DOHH2 (cell line): Measurements from ENCODE around the gene SMARCB1.

ENCODE experiments used
- H3F3A ChIP-seq: fragments of 200-600 bp; sonication (generic), shearing (Covaris generic); 2 replicates; pipeline ENCODE4 v1.6.0; 2016; ENCODE audit warnings: antibody characterized with exemption, mild to moderate bottlenecking; ENCODE audit not compliant: control insufficient read depth, insufficient read depth
- H3K27ac ChIP-seq: fragments of 200-600 bp; sonication (generic); 2 replicates; pipeline ENCODE4 v1.5.1; 2014; ENCODE audit warnings: low read depth, mild to moderate bottlenecking, low read length, moderate library complexity
- H3K27me3 ChIP-seq: fragments of 200-600 bp; sonication (generic); 2 replicates; pipeline ENCODE4 v1.6.1; 2014; ENCODE audit warnings: mild to moderate bottlenecking, low read length, mixed read lengths; ENCODE audit not compliant: control insufficient read depth
- H3K36me3 ChIP-seq: fragments of 200-600 bp; sonication (generic); 2 replicates; pipeline ENCODE4 v1.6.1; 2014; ENCODE audit warnings: mild to moderate bottlenecking, low read length, moderate library complexity, mixed read lengths; ENCODE audit not compliant: control insufficient read depth
- H3K4me1 ChIP-seq: fragments of 200-600 bp; sonication (generic); 2 replicates; pipeline ENCODE4 v1.6.1; 2014; ENCODE audit warnings: mild to moderate bottlenecking, low read length, mixed read lengths; ENCODE audit not compliant: control insufficient read depth
- H3K4me2 ChIP-seq: fragments of 200-600 bp; sonication (generic); 2 replicates; pipeline ENCODE4 v1.6.0; 2014; ENCODE audit warnings: mild to moderate bottlenecking, low read length, moderate library complexity
- H3K4me3 ChIP-seq: fragments of 200-600 bp; sonication (generic); 2 replicates; pipeline ENCODE4 v1.5.1; 2014; ENCODE audit warnings: mild to moderate bottlenecking, low read length, mixed read lengths
- H3K79me2 ChIP-seq: fragments of 200-600 bp; sonication (generic); 2 replicates; pipeline ENCODE4 v1.6.1; 2014; ENCODE audit warnings: mild to moderate bottlenecking, low read length, mixed read lengths; ENCODE audit not compliant: control insufficient read depth
- H3K9me2 ChIP-seq: fragments of 200-600 bp; sonication (generic); replicated peaks from 2 replicates; pipeline ENCODE4 v1.6.1; 2014; ENCODE audit warnings: mild to moderate bottlenecking, low read length, mixed read lengths; ENCODE audit not compliant: control insufficient read depth
- H3K9me3 ChIP-seq: fragments of 200-600 bp; sonication (generic); 2 replicates; pipeline ENCODE4 v1.6.1; 2014; ENCODE audit warnings: antibody characterized with exemption, low read length, mixed read lengths; ENCODE audit not compliant: control insufficient read depth, insufficient read depth
- H4K20me1 ChIP-seq: fragments of 200-600 bp; sonication (generic); 2 replicates; pipeline ENCODE4 v1.6.0; 2014; ENCODE audit warnings: low read depth, mild to moderate bottlenecking, antibody characterized with exemption, low read length, moderate library complexity; ENCODE audit not compliant: control insufficient read depth, insufficient read depth
- CTCF ChIP-seq: fragments of 200-600 bp; sonication (generic); IDR thresholded peaks from one replicate; pipeline ENCODE4 v1.5.1; 2014; ENCODE audit warnings: antibody characterized with exemption, mild to moderate bottlenecking, low read depth, low read length; ENCODE audit not compliant: poor library complexity, severe bottlenecking
- EZH2phosphoT487 ChIP-seq: fragments of 200-600 bp; sonication (generic); IDR thresholded peaks from 2 replicates; pipeline ENCODE4 v1.6.1; 2017; ENCODE audit warnings: borderline replicate concordance, mild to moderate bottlenecking, antibody characterized with exemption, low read length, moderate library complexity, mixed read lengths

The SMARCB1 gene

GRCh38 chr22:23836281-23836680 is 49.5 kb downstream of the SMARCB1 start:
- Histone ChIP-seq H3K27me3 (no peaks in the 10 kb centered on the region), H3K4me2 (peak overlapping the region; percentile 76), H3F3A (peaks cover 5% of the 10 kb centered on the region), H3K36me3 (peaks cover 69% of the 10 kb centered on the region), H3K9me3 (no peaks in the 10 kb centered on the region), H3K4me3 (peak overlapping the region; percentile 79), H3K27ac (peak overlapping the region; percentile 91), H3K79me2 (peaks cover 56% of the 10 kb centered on the region), H3K9me2 (no peaks in the 10 kb centered on the region), H3K4me1 (peaks cover 72% of the 10 kb centered on the region), H4K20me1 (no peaks in the 10 kb centered on the region; the same call in 1 of the 2 replicates)
- no peak for TF ChIP-seq EZH2phosphoT487
- TF ChIP-seq CTCF: no peak

GRCh38 chr22:23836692-23837495 is 50.1 kb downstream of the SMARCB1 start:
- TF ChIP-seq EZH2phosphoT487 (no peak), CTCF (no peak)
- Histone ChIP-seq H4K20me1 (no peaks in the 10 kb centered on the region), H3K27ac (peak overlapping the region; percentile 91), H3K4me2 (peak overlapping the region; percentile 76), H3K36me3 (peaks cover 63% of the 10 kb centered on the region), H3K9me3 (no peaks in the 10 kb centered on the region), H3K79me2 (peaks cover 50% of the 10 kb centered on the region), H3K4me1 (peaks cover 74% of the 10 kb centered on the region), H3K4me3 (peak overlapping the region; percentile 79), H3K9me2 (no peaks in the 10 kb centered on the region), H3K27me3 (no peaks in the 10 kb centered on the region), H3F3A (peaks cover 5% of the 10 kb centered on the region)

GRCh38 chr22:23837496-23837859 is 50.7 kb downstream of the SMARCB1 start:
- peaks cover 57% of the 10 kb centered on the region for H3K36me3 ChIP-seq
- peak overlapping the region; percentile 76 for H3K4me2 ChIP-seq
- TF ChIP-seq CTCF: no peak
- TF ChIP-seq EZH2phosphoT487: no peak
- no peaks in the 10 kb centered on the region for H3K9me3 ChIP-seq
- H3K4me1 ChIP-seq: peaks cover 78% of the 10 kb centered on the region
- H3K27me3 ChIP-seq: no peaks in the 10 kb centered on the region
- no peaks in the 10 kb centered on the region for H3K9me2 ChIP-seq
- peak overlapping the region; percentile 91 for H3K27ac ChIP-seq
- no peaks in the 10 kb centered on the region for H4K20me1 ChIP-seq
- peaks cover 5% of the 10 kb centered on the region for H3F3A ChIP-seq
- peaks cover 44% of the 10 kb centered on the region for H3K79me2 ChIP-seq
- peak overlapping the region; percentile 79 for H3K4me3 ChIP-seq
